OCI-LY7 (cell line): ENCODE measurements around the gene PLXDC2.

Experiments used
- CTCF ChIP-seq: fragments of 200-600 bp; sonication (generic); conservative IDR thresholded peaks from 2 replicates; pipeline ENCODE4 v1.5.1; 2014; ENCODE audit warnings: mild to moderate bottlenecking, antibody characterized with exemption, low read length, moderate library complexity, mixed read lengths
- EZH2phosphoT487 ChIP-seq: fragments of 200-600 bp; sonication (generic); IDR thresholded peaks from 2 replicates; pipeline ENCODE4 v1.6.1; 2018; ENCODE audit warnings: low read depth, borderline replicate concordance, mild to moderate bottlenecking, mixed run types, antibody characterized with exemption, low read length, moderate library complexity, mixed read lengths

- TF ChIP-seq CTCF (no peak), EZH2phosphoT487 (no peak)
Observed at GRCh38 chr10:20114179-20114578, 297.9 kb downstream of the PLXDC2 start.
